Measurements from ENCODE around the gene CYFIP2. TPM values are rescaled to one million over a fixed set of nuclear protein-coding genes. Genes with fewer than 3 reads are reported as not detected.
"Not testable (repeated sequence)": the region's sequence is repeated elsewhere in the genome, so short reads cannot be mapped to it uniquely, and the experiment has no call there.

The CYFIP2 gene
- total RNA-seq, 2 experiments from 2014 or later = 265 to 297 TPM

DNA sequence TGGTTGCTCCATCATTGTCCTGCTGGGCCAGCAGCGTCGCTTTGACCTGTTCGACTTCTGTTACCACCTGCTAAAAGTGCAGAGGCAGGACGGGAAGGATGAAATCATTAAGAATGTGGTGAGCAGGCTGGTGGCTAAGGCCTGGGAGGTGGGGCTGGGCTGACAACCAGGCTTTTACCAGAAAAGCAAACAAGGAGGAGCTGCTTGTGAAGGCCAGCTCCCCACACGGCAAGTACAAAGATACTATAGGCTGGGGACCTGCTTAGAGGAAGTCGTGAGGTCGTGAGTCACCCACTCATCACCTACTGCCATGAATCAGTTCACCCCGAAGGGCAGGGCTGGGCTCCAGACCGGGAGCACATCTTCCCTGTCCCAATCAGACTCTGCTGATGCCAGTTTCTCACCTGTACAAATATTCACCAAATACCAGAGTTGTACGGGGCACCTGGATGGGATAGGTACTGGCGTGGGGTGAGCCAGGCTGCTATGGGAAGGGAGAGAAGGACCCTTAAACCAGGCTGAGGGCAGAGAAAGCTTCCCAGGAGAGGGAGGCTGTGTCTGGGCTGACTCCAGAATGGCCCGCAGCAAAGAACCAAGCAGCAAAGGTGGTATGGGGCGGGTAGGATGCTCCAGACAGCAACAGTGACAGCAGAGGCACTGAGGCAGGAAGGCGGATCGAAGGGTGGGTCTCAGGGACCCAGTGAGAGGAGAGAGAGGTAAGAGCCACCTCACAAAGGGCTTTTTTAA is 124.8 kb downstream of the CYFIP2 start:
- ChIA-PET POLR2A (interaction anchor here (1.2 kb wide), 1 partner anchor 46 kb away, joined by 3 read pairs; a partner anchor contains a TSS), CTCF (interaction anchor here (0.7 to 1.1 kb wide), 3 partner anchors 41 to 86 kb away, joined by 3 to 5 read pairs (median 3); no protein-coding TSS in a partner anchor)

DNA sequence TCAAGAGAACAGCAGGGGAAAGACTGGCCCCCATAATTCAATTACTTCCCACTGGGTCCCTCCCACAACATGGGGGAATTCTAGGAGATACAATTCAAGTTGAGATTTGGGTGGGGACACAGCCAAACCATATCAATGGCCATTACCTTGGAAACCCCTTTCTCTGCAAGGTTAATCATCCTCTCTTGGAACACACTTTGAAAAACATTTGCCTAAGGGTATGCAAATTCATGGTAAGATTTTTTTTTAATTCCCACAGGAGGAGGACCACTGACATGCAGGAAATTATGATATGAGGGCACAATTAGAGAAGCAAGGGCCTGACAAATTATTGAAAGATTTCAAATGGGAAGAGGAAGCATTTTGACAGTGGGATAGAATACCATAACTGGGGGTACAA is 132.4 kb downstream of the CYFIP2 start:
- ChIA-PET CTCF (no interaction called here), POLR2A (no interaction called here)

DNA sequence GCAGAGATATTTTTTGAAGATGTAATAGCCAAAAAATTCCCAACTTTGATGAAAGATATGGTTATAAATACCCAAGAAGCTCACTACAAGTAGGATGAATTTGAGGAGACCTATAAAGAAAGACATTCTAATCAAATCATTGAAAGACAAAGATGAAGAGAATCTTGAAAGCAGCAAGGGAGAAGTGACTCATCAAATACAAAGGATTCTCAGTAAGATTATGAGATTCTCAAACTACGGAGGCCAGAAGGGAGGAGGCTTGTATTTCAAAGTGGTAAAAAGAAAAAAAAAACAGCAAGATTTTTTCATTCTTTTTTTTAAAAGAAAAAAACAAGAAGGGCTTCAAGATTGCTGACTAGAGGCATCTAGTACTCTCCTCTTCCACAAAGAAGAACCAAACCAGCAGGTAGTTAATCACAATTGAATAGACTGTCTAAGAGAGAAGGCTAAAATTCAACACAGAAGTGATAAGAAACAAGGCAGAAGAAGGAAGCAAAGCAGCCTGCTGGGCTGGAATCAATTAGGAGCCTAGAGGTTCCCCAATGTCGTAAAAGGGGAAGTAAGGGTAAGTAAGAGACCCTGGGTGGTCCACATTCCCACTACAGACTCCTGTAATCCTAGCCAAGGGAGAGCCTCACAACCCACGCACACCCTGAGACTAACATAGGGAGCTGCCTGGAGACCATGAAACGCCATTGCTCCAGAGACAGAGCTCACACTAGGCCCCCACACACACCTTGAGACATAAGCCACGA is 135.0 kb downstream of the CYFIP2 start:
- ChIA-PET CTCF (interaction anchor here (1.2 kb wide), 1 partner anchor 317 kb away, joined by 3 read pairs; no protein-coding TSS in a partner anchor), POLR2A (interaction anchor here (0.6 kb wide), 1 partner anchor 36 kb away, joined by 4 read pairs; no protein-coding TSS in a partner anchor)

DNA sequence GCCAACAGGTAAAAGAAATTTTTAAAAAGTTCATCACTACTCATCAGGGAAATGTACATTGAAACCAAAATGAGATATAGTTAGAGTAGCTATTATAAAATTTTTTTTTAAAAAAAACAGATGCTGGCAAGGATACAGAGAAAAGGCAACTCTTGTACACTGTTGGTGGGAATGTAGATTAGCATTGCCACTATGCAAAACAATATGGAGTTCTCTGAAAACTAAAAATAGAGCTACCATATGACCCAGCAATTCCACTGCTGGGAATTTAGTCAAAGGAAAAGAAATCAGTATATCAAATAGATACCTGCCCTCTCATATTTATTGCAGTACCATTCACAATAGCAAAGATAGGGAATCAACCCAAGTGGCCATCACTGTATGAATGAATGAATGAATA is 149.9 kb downstream of the CYFIP2 start:
- POLR2A ChIA-PET = no interaction called here
- CTCF ChIA-PET = no interaction called here

DNA sequence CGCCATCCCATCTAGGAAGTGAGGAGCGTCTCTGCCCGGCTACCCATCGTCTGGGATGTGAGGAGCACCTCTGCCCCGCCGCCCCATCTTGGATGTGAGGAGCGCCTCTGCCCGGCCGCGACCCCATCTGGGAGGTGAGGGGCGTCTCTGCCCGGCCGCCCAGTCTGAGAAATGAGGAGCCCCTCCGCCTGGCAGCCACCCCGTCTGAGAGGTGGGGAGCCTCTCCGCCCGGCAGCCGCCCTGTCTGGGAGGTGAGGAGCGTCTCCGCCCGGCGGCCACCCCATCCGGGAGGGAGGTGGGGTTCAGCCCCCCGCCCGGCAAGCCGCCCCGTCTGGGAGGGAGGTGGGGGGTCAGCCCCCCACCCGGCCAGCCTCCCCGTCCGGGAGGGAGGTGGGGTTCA is 153.6 kb downstream of the CYFIP2 start:
- CTCF ChIA-PET, POLR2A ChIA-PET: not testable (repeated sequence)

DNA sequence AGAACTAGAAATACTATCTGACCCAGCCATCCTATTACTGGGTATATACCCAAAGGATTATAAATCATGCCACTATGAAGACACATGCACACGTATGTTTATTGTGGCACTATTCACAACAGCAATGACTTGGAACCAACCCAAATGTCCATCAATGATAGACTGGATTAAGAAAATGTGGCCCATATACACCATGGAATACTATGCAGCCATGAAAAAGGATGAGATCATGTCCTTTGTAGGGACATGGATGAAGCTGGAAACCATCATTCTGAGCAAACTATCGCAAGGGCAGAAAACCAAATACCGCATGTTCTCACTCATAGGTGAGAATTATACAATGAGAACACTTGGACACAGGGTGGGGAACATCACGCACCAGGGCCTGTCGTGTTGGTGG is 164.0 kb downstream of the CYFIP2 start:
- CTCF ChIA-PET, POLR2A ChIA-PET: not testable (repeated sequence)

DNA sequence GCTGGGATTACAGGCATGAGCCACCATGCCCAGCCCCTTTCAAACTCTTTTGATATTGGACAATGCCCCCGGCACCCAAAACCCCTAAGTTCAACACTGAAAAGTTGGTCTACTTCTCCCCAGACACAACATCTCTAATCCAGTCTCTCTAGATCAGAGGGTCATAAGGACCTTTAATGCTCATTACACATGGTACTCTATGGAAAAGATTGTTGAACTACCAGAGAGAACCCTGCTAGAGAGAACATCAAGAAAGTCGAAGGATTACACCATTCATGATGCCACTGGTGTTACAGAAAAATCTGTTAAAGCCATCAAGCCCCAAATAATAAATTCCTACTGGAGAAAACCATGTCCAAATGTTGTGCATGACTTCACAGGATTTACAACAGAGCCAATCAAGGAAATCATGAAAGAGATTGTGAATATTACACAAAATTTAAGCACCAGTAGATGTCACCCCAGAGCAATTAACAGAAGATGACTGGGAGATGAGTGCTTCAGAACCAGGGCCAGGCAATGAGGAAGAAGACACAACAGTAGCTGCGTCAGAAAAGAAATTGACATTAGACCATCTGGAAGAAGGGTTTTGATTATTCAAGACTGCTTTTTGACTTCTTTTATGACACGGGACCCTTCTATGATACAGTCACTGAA is 165.7 kb downstream of the CYFIP2 start:
- POLR2A ChIA-PET = no interaction called here

DNA sequence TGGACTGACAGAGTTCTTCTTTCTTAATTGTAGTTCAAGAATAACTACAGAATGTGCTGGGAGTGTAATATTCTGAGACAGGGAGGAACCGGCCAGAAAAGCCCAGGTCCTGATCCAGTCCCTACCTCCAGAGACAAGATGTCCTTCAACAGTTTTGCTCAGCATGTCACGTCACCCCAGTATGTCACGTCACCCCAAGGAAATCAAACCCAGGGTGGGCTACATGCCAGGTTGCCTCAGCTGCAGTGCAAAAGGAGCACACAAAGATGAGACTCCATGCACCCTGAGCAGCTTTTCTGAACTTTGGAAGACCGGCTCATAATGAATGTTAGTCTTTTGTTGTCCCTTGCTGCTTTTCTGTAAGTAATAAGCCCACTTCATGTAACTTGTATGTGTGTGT is 168.2 kb downstream of the CYFIP2 start:
- ChIA-PET CTCF (interaction anchor here (1.3 to 1.5 kb wide), 2 partner anchors 25 to 37 kb away, joined by 3 read pairs; no protein-coding TSS in a partner anchor), POLR2A (interaction anchor here (0.6 kb wide), 1 partner anchor 45 kb away, joined by 3 read pairs; no protein-coding TSS in a partner anchor)

More for the DNA sequence above, 165.7 kb downstream of the CYFIP2 start:
- CTCF ChIA-PET = interaction anchor here (0.6 to 2.5 kb wide), 12 partner anchors 8 to 312 kb away, joined by 3 to 10 read pairs (median 3); partner anchors contain the start of gene LSM11

DNA sequence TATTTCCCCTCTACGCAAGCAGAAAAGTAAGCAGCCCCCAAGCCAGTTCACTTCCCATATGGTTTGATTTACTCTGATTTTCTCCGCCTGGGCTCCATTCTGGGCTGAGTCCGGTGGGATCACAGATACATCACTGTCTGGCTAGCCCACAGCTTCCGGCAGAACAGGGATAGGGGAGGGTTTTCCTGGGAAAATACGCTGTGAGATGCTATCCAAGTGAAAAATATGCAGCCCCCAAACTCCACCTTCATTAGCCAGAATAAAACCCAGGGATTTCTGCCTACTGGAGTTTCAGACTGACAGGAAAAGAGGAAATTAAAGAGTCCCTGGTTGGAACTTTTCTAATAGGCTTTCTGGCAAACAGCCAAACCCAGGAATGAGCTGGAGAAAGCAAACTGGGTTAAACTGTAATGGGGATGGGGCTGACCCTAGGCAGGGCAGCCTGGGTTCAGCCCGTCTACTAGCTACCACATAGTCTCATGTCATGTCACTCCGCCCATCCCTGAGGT is 177.2 kb downstream of the CYFIP2 start:
- ChIA-PET CTCF (no interaction called here), POLR2A (no interaction called here)

DNA sequence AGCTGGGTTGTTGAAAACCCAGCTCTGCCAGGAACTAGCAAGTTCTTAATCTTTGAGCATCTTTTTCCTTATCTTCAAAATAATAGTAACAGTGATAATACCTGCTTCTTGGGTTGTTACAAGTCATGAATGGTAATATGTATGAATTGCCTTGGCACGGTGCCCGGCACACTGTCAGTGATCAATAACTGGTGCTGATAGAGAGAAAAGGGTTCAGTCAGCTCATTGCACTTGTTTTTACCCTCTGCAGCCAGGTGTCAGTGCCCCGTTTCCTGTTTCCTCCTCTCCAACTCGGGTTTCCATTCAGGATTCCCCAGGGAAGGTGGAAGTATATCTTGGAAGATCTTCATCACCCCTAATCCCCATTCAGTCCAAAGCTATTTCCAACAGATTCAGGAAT is 178.3 kb downstream of the CYFIP2 start:
- ChIA-PET CTCF (no interaction called here), POLR2A (no interaction called here)

Other genes starting within 250 kb of the CYFIP2 start
- gene HAVCR1, start 207.0 kb upstream of the CYFIP2 start, total RNA-seq = not detected
- gene HAVCR2, start 157.1 kb upstream of the CYFIP2 start, total RNA-seq = 10 to 100 TPM; 16.3 to 16.8 TPM
- 10 to 100 TPM; 12.2 to 12.6 TPM for gene MED7, start 123.3 kb upstream of the CYFIP2 start, total RNA-seq
- gene GARIN3, start 99.9 kb upstream of the CYFIP2 start, total RNA-seq = under 1 TPM; 0.25 to 0.38 TPM
- 100 to 1,000 TPM; 152 to 156 TPM for gene ITK, start 85.3 kb upstream of the CYFIP2 start, total RNA-seq
- 1 to 10 TPM; 1.3 to 1.5 TPM for gene NIPAL4, start 194.1 kb downstream of the CYFIP2 start, total RNA-seq